Stomach smooth muscle (tissue), 2 donors: Measurements from ENCODE around the gene TMEM167B.

Source experiments
- H3K27ac ChIP-seq: one replicate; pipeline ENCODE4 v1.7.0; 2013; ENCODE audit warnings: mild to moderate bottlenecking, low read length, inconsistent platforms
- H3K27me3 ChIP-seq, 2 donors: one replicate each; pipeline ENCODE4 v1.7.0; 2013; ENCODE audit warnings: low read length in 2 of 2; ENCODE audit not compliant: insufficient read depth in 2 of 2, control insufficient read depth in 1 of 2
- H3K36me3 ChIP-seq, 2 donors: one replicate each; pipeline ENCODE4 v1.7.0; 2013; ENCODE audit warnings: low read length in 2 of 2; ENCODE audit not compliant: control insufficient read depth in 2 of 2, insufficient read depth in 2 of 2
- H3K4me1 ChIP-seq: one replicate; pipeline ENCODE4 v1.7.0; 2013; ENCODE audit warnings: low read length; ENCODE audit not compliant: control insufficient read depth, insufficient read depth
- H3K4me3 ChIP-seq, 2 donors: one replicate each; pipeline ENCODE4 v1.7.0; 2013; ENCODE audit warnings: low read length in 2 of 2
- H3K9ac ChIP-seq, 2 donors: one replicate each; pipeline ENCODE4 v1.7.0; 2013; ENCODE audit warnings: low read length in 2 of 2, mild to moderate bottlenecking in 1 of 2
- H3K9me3 ChIP-seq, 2 donors: one replicate each; pipeline ENCODE4 v1.7.0; 2013; ENCODE audit warnings: low read length in 2 of 2; ENCODE audit not compliant: control insufficient read depth in 2 of 2
- donor health status: healthy.
- donor health status: Pancreatic carcinoma.

The TMEM167B gene

GRCh38 chr1:109083923-109084322, 6.6 kb upstream of the TMEM167B start:
- no peak overlapping the region for H3K4me3 ChIP-seq
- H3K27me3 ChIP-seq = no peaks in the 10 kb centered on the region
- H3K9me3 ChIP-seq = no peaks in the 10 kb centered on the region
- no peak overlapping the region for H3K9ac ChIP-seq
- no peak overlapping the region for H3K27ac ChIP-seq
- H3K36me3 ChIP-seq = no peaks in the 10 kb centered on the region
- no peaks in the 10 kb centered on the region for H3K4me1 ChIP-seq

DNA sequence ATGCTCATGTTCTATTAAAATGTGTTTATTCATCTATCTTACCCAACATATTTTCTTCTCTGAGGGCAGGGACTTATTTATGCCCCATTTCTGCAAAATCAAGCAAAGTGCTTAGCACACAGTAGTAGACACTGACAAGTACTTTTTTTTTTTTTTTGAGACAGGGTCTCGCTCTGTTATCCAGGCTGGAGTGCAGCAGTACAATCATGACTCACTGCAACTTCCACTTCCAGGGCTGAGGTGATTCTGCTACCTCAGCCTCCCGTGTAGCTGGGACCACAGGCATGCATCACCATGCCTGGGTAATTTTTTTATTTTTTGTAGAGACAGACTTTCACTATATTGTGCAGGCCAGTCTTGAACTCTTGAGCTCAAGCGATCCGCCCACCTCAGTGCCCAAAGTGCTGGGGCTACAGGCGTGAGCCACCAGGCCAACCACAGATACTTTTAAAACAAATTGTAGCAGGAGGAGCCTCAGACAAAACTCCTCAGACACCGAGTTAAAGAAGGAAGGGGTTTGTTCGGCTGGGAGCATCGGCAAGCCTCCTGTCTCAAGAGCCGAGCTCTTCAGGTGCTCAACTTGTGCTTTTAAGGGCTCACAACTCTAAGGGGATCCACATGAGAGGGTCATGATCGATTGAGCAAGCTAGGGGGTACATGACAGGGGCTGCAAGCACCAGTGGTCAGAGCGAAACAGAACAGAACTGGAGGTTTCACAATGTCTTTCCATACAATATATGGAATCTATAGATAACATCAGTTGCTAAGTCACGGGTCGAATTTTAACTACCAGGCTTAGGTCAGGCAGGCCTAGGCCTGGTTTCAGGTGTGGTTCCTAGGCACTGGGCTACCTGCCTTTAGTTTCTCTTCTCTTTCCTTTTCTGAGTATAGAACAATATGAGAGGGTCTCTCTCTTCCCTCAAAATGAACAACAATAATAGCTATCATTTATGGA, 5.7 kb upstream of the TMEM167B start:
- no peak overlapping the region for H3K27ac ChIP-seq
- peaks cover under 1% of the 10 kb centered on the region for H3K4me1 ChIP-seq
- H3K36me3 ChIP-seq = no peaks in the 10 kb centered on the region
- H3K9me3 ChIP-seq = no peaks in the 10 kb centered on the region
- H3K4me3 ChIP-seq = no peak overlapping the region
- H3K9ac ChIP-seq = no peak overlapping the region
- H3K27me3 ChIP-seq = no peaks in the 10 kb centered on the region

DNA sequence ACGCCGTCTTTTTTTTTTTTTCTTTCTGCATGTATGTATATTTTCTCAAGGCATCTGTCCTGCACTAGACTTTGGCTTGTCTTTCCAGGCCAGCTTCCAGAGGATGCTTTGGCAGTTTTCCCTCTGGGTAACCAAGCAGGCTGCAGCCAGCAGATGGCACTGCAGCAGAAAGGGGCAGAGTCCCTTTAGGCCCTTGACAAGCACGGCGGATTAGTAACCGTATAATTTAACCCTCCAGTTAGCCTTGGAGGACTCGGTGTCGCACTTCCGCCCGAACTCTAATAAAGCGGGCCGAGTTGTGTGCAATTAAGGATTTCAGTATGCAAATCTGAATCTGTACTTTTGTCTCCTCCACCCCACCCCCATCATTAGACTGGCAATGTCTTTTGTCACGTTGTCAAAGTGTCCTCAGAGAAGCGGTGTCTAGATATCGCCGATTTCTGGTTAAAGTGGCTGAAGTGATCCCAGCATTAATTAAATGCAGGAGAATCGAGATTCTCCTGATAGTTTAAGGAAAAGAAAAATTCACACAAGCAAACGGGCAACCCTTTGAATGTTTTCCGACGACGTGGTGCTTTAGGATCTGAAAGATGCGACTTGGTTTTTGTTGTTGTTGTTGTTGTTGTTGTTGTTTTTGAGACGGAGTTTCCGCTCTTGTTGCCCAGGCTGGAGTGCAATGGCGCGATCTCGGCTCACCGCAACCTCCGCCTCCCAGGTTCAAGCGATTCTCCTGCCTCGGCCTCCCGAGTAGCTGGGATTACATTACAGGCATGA, 1.1 kb upstream of the TMEM167B start:
- peak overlapping the region; percentile 5 to 89 for H3K4me3 ChIP-seq
- H3K4me1 ChIP-seq = peaks cover 22% of the 10 kb centered on the region
- H3K9ac ChIP-seq = no peak overlapping the region
- no peaks in the 10 kb centered on the region for H3K27me3 ChIP-seq
- no peaks in the 10 kb centered on the region for H3K9me3 ChIP-seq
- peak overlapping the region; percentile 98 for H3K27ac ChIP-seq
- H3K36me3 ChIP-seq = peaks cover 0 to 2% of the 10 kb centered on the region in 2 donors

DNA sequence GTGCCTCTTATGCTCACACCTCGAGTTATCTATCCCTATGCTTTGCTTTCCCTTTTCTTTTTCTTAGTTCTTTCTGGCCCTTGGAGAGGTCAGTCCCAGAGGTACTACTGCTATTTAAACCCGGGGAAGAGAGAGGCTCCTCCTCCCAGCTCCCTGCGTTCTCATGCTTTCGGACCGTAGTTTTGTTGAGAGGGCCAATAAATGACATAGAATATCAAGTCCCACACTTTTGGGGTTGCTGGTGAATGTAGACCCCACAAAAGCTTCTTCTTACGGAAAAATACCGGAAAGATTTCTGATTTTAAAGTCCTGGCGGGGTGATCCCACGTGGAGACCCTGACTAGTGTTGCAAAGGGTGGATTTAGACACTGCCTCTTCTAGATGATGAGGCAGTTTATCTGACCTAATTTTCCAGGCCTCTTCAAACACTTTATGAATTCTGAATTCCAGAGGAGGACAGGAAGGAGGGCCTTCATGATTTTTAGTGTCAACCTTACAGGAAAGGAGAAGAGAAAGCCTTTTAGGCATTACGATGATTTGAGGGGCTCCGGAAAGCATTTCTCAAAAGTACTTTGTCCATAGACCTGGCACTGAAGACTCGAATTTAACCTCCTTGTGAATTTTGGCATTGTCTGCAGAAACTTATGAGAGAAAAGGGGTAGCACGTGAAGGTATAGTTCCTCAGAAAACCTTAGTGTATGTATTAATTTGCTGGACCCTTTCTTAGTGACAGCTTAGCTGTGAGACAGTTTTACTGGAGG, 694 bp downstream of the TMEM167B start:
- Histone ChIP-seq H3K27me3 (no peaks in the 10 kb centered on the region), H3K36me3 (peaks cover 3 to 7% of the 10 kb centered on the region in 2 donors), H3K9ac (peak overlapping the region; percentile 86 to 97), H3K9me3 (no peaks in the 10 kb centered on the region), H3K27ac (peak overlapping the region; percentile 98), H3K4me1 (peaks cover 25% of the 10 kb centered on the region), H3K4me3 (peak overlapping the region; percentile 73 to 89)

- Histone ChIP-seq H3K27ac (peak overlapping the region; percentile 98), H3K9me3 (no peaks in the 10 kb centered on the region), H3K36me3 (peaks cover 3 to 7% of the 10 kb centered on the region in 2 donors), H3K4me3 (peak overlapping the region; percentile 73 to 89), H3K9ac (peak overlapping the region; percentile 86 to 97), H3K27me3 (no peaks in the 10 kb centered on the region), H3K4me1 (peaks cover 25% of the 10 kb centered on the region)
Measured at GRCh38 chr1:109091839-109092193, 1.3 kb downstream of the TMEM167B start.

DNA sequence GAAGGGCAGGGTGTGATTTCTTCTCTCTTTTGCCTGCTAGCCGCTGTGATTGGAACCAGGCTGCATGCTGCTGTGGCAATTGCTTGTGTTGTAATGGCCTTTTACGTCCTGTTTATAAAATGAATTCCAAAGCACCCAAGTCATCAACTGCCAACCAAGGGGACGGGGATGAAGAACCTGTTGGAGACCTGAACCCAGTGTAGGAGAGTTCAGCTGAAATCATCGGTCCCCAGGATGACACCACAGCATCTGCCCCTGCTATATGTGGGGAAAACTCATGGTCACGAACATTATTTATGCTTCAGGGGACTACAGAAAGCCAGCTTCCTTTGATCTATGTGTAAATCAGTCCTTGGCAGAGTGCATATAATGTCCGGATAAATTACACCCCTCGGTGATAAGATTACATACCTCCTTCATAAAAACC, 3.8 kb downstream of the TMEM167B start:
- H3K4me1 ChIP-seq = peaks cover 25% of the 10 kb centered on the region
- peak overlapping the region; percentile 31 to 38 for H3K4me3 ChIP-seq
- peak overlapping the region; percentile 50 to 76 for H3K9ac ChIP-seq
- H3K27me3 ChIP-seq = no peaks in the 10 kb centered on the region
- H3K36me3 ChIP-seq = peaks cover 3 to 7% of the 10 kb centered on the region in 2 donors
- H3K9me3 ChIP-seq = no peaks in the 10 kb centered on the region
- peak overlapping the region; percentile 80 for H3K27ac ChIP-seq

DNA sequence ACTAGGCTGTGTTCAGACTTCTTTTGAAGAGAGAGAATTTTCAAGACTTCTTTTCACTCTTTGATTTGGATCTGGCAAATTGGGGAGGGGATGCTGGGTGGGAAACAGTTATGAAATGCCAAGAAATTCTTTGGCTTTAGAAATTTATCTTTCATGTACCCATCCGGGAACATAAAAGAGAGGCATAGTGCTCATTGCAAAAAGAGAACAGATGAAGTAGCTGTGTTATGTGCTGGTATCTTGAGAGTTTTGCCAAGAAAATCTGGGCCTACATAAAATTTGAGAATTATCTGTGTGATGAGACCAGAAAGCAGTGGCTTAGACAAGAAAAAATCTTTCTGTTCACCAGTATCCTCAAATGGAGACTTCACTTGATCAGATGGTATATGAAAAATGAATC, 4.3 kb downstream of the TMEM167B start:
- peaks cover 3 to 7% of the 10 kb centered on the region in 2 donors for H3K36me3 ChIP-seq
- no peaks in the 10 kb centered on the region for H3K9me3 ChIP-seq
- peak overlapping the region; percentile 80 for H3K27ac ChIP-seq
- H3K9ac ChIP-seq = peak overlapping the region; percentile 50 to 76
- no peaks in the 10 kb centered on the region for H3K27me3 ChIP-seq
- peaks cover 29% of the 10 kb centered on the region for H3K4me1 ChIP-seq
- H3K4me3 ChIP-seq = peak overlapping the region in 1 of 2 donors; percentile 38

GRCh38 chr1:109095631-109096030, 5.1 kb downstream of the TMEM167B start:
- Histone ChIP-seq H3K9me3 (no peaks in the 10 kb centered on the region), H3K27ac (no peak overlapping the region), H3K9ac (no peak overlapping the region), H3K4me1 (peaks cover 26% of the 10 kb centered on the region), H3K36me3 (peaks cover 3 to 7% of the 10 kb centered on the region in 2 donors), H3K4me3 (no peak overlapping the region), H3K27me3 (no peaks in the 10 kb centered on the region)

DNA sequence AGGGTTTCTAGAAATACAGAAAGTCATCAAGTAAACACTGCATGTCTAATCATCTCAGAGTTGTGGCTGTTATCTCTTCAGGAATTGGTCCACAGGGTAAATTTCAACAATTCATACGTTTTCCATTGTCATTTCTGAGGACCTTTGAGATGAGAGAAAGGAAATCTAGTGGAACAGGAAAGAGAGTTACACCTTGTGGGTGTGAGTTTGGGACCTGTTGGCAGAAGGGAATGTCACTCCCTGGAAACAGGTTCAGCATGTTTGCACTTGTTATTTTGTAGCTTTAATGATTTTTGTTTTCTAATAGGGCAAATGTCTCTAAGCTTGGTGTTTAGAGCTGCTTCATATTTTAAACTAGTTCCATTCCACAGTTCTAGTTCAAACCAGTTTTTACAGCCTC, 5.6 kb downstream of the TMEM167B start:
- no peak overlapping the region for H3K9ac ChIP-seq

More for the DNA sequence above, 5.6 kb downstream of the TMEM167B start:
- Histone ChIP-seq H3K27ac (no peak overlapping the region), H3K4me3 (no peak overlapping the region), H3K4me1 (peaks cover 26% of the 10 kb centered on the region), H3K36me3 (peaks cover 3 to 7% of the 10 kb centered on the region in 2 donors), H3K9me3 (no peaks in the 10 kb centered on the region), H3K27me3 (no peaks in the 10 kb centered on the region)
